RWPE2 (cell line): ENCODE measurements around the gene PKMYT1.

Experiments
- ATAC-seq: fragments of 200-7000 bp; cut with Tn5 transposase; 3 replicates; pipeline ENCODE4 v1.9.1; 2021; ENCODE audit warnings: low read depth
- DNase-seq: peaks from one replicate; pipeline ENCODE4 v3.0.0-alpha.2; 2020; ENCODE audit warnings: low spot score
- H3K27ac ChIP-seq: fragments of 450-650 bp; 2 replicates; pipeline ENCODE4 v1.5.1; 2017; ENCODE audit warnings: mild to moderate bottlenecking; ENCODE audit not compliant: poor library complexity, severe bottlenecking
- H3K27me3 ChIP-seq: fragments of 250-450 bp; sonication (Bioruptor Pico); 2 replicates; pipeline ENCODE4 v1.5.1; 2021; ENCODE audit warnings: mild to moderate bottlenecking, moderate library complexity; ENCODE audit not compliant: insufficient read depth, poor library complexity, severe bottlenecking
- H3K36me3 ChIP-seq: fragments of 250-450 bp; sonication (Bioruptor Pico); 2 replicates; pipeline ENCODE4 v1.5.1; 2020; ENCODE audit warnings: low read depth, mild to moderate bottlenecking, moderate library complexity
- H3K4me1 ChIP-seq: fragments of 250-450 bp; sonication (Bioruptor Pico); 2 replicates; pipeline ENCODE4 v1.5.1; 2021; ENCODE audit warnings: mild to moderate bottlenecking, moderate library complexity; ENCODE audit not compliant: insufficient read depth, poor library complexity, severe bottlenecking
- H3K4me3 ChIP-seq: fragments of 250-450 bp; sonication (Bioruptor Pico); 2 replicates; pipeline ENCODE4 v1.5.1; 2021; ENCODE audit warnings: mild to moderate bottlenecking, moderate library complexity; ENCODE audit not compliant: severe bottlenecking
- H3K9me3 ChIP-seq: fragments of 250-450 bp; sonication (Bioruptor Pico); 2 replicates; pipeline ENCODE4 v1.5.1; 2021; ENCODE audit warnings: mild to moderate bottlenecking, moderate library complexity; ENCODE audit not compliant: severe bottlenecking
- TF ChIP-seq, protein P1 (sequence below): fragments of 450-650 bp; IDR thresholded peaks from one replicate; pipeline ENCODE4 v1.5.1; 2017; ENCODE audit warnings: mild to moderate bottlenecking, moderate library complexity; ENCODE audit not compliant: poor library complexity, severe bottlenecking

Gene PKMYT1

DNA sequence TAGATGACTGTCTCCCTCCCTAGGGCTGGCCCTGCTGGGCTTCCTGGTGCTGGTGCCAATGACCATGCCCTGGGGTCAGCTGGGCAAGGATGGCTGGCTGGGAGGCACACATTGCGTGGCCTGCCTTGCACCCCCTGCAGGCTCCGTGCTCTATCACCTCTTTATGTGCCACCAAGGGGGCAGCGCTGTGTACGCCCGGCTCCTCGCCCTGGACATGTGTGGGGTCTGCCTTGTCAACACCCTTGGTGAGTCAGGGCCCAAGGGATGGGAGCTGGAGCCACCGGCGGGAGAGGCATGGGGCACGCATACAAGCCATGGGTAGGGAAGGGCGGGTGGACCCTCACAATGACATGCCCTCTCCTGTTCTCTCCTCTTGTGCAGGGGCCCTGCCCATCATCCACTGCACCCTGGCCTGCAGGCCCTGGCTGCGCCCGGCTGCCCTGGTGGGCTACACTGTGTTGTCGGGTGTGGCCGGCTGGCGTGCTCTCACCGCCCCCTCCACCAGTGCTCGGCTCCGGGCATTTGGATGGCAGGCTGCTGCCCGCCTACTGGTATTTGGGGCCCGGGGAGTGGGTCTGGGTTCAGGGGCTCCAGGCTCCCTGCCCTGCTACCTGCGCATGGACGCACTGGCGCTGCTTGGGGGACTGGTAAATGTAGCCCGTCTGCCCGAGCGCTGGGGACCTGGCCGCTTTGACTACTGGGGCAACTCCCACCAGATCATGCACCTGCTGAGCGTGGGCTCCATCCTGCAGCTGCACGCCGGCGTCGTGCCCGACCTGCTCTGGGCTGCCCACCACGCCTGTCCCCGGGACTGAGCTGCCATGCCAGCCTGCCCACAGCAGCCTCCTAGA is 8.9 kb downstream of the PKMYT1 start:
- Histone ChIP-seq H3K4me3 (no peak overlapping the region), H3K9me3 (no peaks in the 10 kb centered on the region), H3K27me3 (no peaks in the 10 kb centered on the region), H3K36me3 (peaks cover 47% of the 10 kb centered on the region), H3K27ac (peak overlapping the region; percentile 78), H3K4me1 (no peaks in the 10 kb centered on the region)
- DNase-seq (no peak), ATAC-seq (no peak)
- TF ChIP-seq, protein P1, sequence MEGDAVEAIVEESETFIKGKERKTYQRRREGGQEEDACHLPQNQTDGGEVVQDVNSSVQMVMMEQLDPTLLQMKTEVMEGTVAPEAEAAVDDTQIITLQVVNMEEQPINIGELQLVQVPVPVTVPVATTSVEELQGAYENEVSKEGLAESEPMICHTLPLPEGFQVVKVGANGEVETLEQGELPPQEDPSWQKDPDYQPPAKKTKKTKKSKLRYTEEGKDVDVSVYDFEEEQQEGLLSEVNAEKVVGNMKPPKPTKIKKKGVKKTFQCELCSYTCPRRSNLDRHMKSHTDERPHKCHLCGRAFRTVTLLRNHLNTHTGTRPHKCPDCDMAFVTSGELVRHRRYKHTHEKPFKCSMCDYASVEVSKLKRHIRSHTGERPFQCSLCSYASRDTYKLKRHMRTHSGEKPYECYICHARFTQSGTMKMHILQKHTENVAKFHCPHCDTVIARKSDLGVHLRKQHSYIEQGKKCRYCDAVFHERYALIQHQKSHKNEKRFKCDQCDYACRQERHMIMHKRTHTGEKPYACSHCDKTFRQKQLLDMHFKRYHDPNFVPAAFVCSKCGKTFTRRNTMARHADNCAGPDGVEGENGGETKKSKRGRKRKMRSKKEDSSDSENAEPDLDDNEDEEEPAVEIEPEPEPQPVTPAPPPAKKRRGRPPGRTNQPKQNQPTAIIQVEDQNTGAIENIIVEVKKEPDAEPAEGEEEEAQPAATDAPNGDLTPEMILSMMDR, result no peak

DNA sequence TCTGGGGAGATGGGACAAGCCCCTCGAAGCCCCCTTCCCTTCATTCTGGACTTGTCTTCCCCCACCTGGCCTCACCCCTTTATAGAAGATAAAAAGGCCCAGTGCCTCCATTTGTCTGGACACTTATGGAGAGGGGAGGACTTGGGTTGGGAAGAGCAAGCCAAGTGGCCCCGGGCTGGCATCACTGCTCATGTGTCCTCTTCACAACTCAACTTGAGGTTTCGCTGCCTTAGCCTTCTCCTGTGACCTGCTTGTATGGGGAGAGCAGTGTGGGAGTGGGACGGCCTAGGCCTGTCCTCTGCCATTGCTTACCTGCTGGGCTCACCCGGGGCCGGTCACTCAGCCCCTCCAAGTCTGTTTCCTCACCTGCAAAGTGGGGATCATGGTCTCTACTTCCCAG is 9.7 kb downstream of the PKMYT1 start:
- peak overlapping the region; percentile 70 for H3K4me3 ChIP-seq
- peaks cover 40% of the 10 kb centered on the region for H3K36me3 ChIP-seq
- H3K9me3 ChIP-seq, result no peaks in the 10 kb centered on the region
- no peaks in the 10 kb centered on the region for H3K4me1 ChIP-seq
- ATAC-seq (no peak), DNase-seq (no peak)
- peak overlapping the region; percentile 78 for H3K27ac ChIP-seq
- no peaks in the 10 kb centered on the region for H3K27me3 ChIP-seq
- TF ChIP-seq, protein P1, result no peak

GRCh38 chr16:2969545-2970521 is 10.4 kb downstream of the PKMYT1 start:
- peak overlapping the region; percentile 78 for H3K27ac ChIP-seq
- DNase-seq (peak; percentile 78), ATAC-seq (peak; percentile 53)
- H3K27me3 ChIP-seq, result no peaks in the 10 kb centered on the region
- H3K9me3 ChIP-seq, result no peaks in the 10 kb centered on the region
- no peaks in the 10 kb centered on the region for H3K4me1 ChIP-seq
- H3K36me3 ChIP-seq, result peaks cover 33% of the 10 kb centered on the region
- TF ChIP-seq, protein P1, result peak; percentile 76
- peak overlapping the region; percentile 70 for H3K4me3 ChIP-seq

DNA sequence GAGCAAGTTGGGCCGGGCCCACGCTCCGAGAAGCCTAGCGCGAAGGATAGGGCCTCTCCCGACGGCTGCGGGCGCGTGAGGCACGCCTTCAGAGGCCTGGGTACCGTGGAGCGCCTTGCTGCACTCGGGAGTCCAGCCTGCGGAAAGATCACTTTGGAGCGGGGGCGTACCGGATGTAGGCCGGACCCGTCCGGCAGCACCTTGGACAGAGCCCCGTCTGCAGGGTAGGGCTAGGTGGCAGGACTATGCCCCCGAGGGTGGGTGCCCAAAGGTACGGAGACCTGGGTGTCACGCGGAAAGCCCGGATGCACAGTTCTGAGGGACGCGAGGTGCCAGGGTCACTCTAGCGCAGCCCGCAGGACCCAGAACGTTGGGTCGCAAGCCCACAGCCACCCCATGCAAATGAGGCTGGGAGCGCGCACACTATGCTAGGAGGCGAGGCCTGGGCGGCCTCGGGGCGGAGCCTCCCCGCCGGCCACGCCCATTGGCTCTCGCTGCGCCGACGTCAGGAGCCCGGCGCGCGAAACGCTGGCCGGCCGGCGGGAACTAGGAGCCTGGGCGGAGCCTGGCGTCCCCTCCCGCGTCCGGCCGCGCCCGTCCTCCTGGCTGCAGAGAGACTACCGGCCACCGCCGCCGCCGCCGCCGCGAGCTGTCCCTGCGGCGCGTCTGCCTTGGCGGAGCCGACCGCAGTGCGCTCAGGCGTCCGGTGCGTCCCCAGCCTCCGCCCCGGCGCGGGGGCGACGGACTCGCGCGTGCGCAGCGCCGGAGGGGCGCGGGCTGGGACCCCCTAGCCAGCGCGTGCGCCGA is 11.3 kb downstream of the PKMYT1 start, which contains the start of gene PAQR4:
PAQR4 (plus strand) TSS at position 611 of the 807 bp plus-strand sequence. CDS start 327 bp downstream, outside the sequence.
- Histone ChIP-seq H3K4me3 (peak within 1 kb of the TSS; percentile 70), H3K4me1 (no peaks in the 10 kb centered on the region), H3K9me3 (no peaks in the 10 kb centered on the region), H3K27ac (peak within 1 kb of the TSS; percentile 78), H3K36me3 (peaks cover 27% of the 10 kb centered on the region), H3K27me3 (no peaks in the 10 kb centered on the region)
- TF ChIP-seq, protein P1, result no peak
- peak; percentile 87 for DNase-seq
- peak; percentile 60 for ATAC-seq
